ENCODE data around the gene UBE2H.

DNA sequence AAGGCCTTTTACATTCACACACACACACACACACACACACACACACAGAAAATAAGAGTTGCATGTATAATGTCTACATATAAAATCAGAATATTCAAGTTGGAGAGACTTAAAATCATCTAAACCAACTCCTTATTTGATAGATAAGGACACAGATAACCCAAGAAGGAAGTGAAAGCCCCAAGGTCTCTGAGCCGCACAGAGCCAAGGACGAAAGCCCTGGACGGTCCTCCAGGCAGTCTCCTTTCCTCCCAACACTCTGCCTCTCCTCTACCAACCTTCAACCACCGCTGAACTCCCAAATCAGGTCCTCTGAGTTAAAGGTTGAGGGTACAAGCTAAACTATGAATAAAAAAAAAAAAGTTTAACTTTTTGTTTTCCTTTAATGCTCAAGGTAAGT, 28.2 kb downstream of the UBE2H start:
- TF ChIP-seq, protein P1, sequence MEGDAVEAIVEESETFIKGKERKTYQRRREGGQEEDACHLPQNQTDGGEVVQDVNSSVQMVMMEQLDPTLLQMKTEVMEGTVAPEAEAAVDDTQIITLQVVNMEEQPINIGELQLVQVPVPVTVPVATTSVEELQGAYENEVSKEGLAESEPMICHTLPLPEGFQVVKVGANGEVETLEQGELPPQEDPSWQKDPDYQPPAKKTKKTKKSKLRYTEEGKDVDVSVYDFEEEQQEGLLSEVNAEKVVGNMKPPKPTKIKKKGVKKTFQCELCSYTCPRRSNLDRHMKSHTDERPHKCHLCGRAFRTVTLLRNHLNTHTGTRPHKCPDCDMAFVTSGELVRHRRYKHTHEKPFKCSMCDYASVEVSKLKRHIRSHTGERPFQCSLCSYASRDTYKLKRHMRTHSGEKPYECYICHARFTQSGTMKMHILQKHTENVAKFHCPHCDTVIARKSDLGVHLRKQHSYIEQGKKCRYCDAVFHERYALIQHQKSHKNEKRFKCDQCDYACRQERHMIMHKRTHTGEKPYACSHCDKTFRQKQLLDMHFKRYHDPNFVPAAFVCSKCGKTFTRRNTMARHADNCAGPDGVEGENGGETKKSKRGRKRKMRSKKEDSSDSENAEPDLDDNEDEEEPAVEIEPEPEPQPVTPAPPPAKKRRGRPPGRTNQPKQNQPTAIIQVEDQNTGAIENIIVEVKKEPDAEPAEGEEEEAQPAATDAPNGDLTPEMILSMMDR (IDR thresholded peaks at IDR 0.05) = no peak
- no peak for TF ChIP-seq POLR2A (IDR thresholded peaks at IDR 0.05)
- no peak for TF ChIP-seq POLR2AphosphoS5 (IDR thresholded peaks at IDR 0.05)

Measured in stomach (tissue), 4 donors.